HepG2 (cell line): ENCODE results near the gene MYOM1. TPM values are rescaled to one million over a fixed set of nuclear protein-coding genes. Genes with fewer than 3 reads are reported as not detected.

Experiments
- DZIP1 ChIP-seq: sonication (generic); formaldehyde crosslinking; IDR thresholded peaks from 2 replicates; pipeline ENCODE4 v1.5.0; 2020; ENCODE audit warnings: mild to moderate bottlenecking, missing genetic modification reagents
- HIC2 ChIP-seq: sonication (generic); formaldehyde crosslinking; IDR thresholded peaks from 2 replicates; pipeline ENCODE4 v1.9.0; 2022; ENCODE audit warnings: low read depth, missing genetic modification reagents
- U2AF1 ChIP-seq: fragments of 200-400 bp; formaldehyde crosslinking; optimal IDR thresholded peaks from 2 replicates; pipeline ENCODE3; 2017; ENCODE audit warnings: mild to moderate bottlenecking, low read depth, low read length
- ZNF143 ChIP-seq: sonication (generic); formaldehyde crosslinking; IDR thresholded peaks from 2 replicates; pipeline ENCODE4 v1.4.0; 2020; ENCODE audit warnings: missing genetic modification reagents
- ZNF772 ChIP-seq: sonication (generic); formaldehyde crosslinking; IDR thresholded peaks from 2 replicates; pipeline ENCODE4 v1.5.0; 2020; ENCODE audit warnings: mild to moderate bottlenecking, missing genetic modification reagents
- ZNF878 ChIP-seq: sonication (generic); formaldehyde crosslinking; IDR thresholded peaks from 2 replicates; pipeline ENCODE4 v1.8.1; 2023; ENCODE audit warnings: mild to moderate bottlenecking, missing genetic modification reagents, moderate library complexity
- polyA plus RNA-seq, 8 experiments: library from polyadenylated mRNA; depleted of rRNA in 3 of 8; stranded (reverse) in 7 of 8; unstranded in 1 of 8; fragments of >200 nt; fragmentation: Illumina TruSeq in 4 of 8; extraction: Trizol in 4 of 8; gene quantifications; 2 replicates each; pipeline versions ENCODE4 v1.2.1 to v1.2.3, GENCODE V29; 2011 to 2016; ENCODE audit warnings: low read depth in 4 of 8, missing spikeins in 1 of 8, mixed read lengths in 1 of 8; ENCODE audit not compliant: insufficient read depth in 1 of 8
- total RNA-seq, 5 experiments: library from RNA; depleted of rRNA; stranded (reverse); fragments of >200 nt; fragmentation: Illumina TruSeq; extraction: Trizol; gene quantifications; 2 replicates each; pipeline ENCODE4 v1.2.3, GENCODE V29; 2016; ENCODE audit warnings: low read depth in 1 of 5

The MYOM1 gene
- total and polyA plus RNA-seq, 2 of the 13 experiments (the other 11 are each of a cell fraction or from before 2014, with no cell fraction given), result 0.46 to 0.98 TPM

- TF ChIP-seq HIC2 (CRISPR knock-in tag), result no peak
- TF ChIP-seq ZNF143 (CRISPR knock-in tag), result no peak
- no peak for TF ChIP-seq U2AF1
- TF ChIP-seq ZNF772 (CRISPR knock-in tag), result no peak
- TF ChIP-seq ZNF878 (CRISPR knock-in tag), result no peak
- no peak for TF ChIP-seq DZIP1 (CRISPR knock-in tag)
Observed at GRCh38 chr18:3256693-3257626, 37.2 kb upstream of the MYOM1 start (continued).
